HG03196 (cell line): Measurements from ENCODE around the gene RBM25.
A peak's percentile ranks its signal among the peaks of the same experiment; 100 is the strongest.
"Not testable (repeated sequence)": the region's sequence is repeated elsewhere in the genome, so short reads cannot be mapped to it uniquely, and the experiment has no call there.

Experiments
- ATAC-seq: cut with Tn5 transposase; IDR thresholded peaks from one replicate; pipeline ENCODE4 v1.9.1; 2021; ENCODE audit not compliant: unreplicated experiment

RBM25 gene

GRCh38 chr14:73058224-73058921 lies at the start of gene RBM25:
Gene RBM25, plus strand, starts transcription at chr14:73058534. Its CDS starts 13,108 bp downstream, at chr14:73071642.
- peak; percentile 97 for ATAC-seq

- not testable (repeated sequence) for ATAC-seq
Measured at GRCh38 chr14:73011189-73011588, 47.1 kb upstream of the RBM25 start.

DNA sequence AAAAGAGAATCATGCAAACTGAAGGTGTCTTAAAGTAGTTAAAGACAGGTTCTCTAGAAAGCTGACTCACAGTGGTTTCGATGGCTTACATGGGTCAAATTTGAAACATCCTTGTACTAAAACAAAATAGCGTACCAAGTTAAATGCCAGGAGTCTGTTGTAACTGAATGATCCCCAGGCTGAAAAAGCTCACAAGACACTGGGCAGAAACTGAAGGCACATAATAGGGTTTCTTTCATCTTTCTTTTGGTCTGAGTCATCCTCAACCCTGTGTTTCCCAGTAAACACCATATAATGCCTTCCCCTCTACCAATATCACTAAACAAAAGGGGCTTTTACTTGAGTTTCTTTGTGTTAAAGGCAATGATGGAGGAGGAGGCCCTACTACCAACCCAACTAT lies 44.2 kb upstream of the RBM25 start:
- peak; percentile 85 for ATAC-seq

- ATAC-seq, result not testable (repeated sequence)
Measured at GRCh38 chr14:73015552-73015951, 42.8 kb upstream of the RBM25 start.

GRCh38 chr14:73016011-73016410 lies 42.3 kb upstream of the RBM25 start:
- ATAC-seq, result not testable (repeated sequence)

GRCh38 chr14:73022051-73022450 lies 36.3 kb upstream of the RBM25 start:
- no peak for ATAC-seq

- no peak for ATAC-seq
Measured at GRCh38 chr14:73025544-73025943, 32.8 kb upstream of the RBM25 start.

- no peak for ATAC-seq
Measured at GRCh38 chr14:73026243-73026844, 32.0 kb upstream of the RBM25 start.

GRCh38 chr14:73026845-73027542 lies 31.3 kb upstream of the RBM25 start, which contains the start of gene ZFYVE1:
Gene ZFYVE1, minus strand, starts transcription at chr14:73027106. Its CDS starts 2,598 bp downstream, at chr14:73024508.
- ATAC-seq, result peak; percentile 96

DNA sequence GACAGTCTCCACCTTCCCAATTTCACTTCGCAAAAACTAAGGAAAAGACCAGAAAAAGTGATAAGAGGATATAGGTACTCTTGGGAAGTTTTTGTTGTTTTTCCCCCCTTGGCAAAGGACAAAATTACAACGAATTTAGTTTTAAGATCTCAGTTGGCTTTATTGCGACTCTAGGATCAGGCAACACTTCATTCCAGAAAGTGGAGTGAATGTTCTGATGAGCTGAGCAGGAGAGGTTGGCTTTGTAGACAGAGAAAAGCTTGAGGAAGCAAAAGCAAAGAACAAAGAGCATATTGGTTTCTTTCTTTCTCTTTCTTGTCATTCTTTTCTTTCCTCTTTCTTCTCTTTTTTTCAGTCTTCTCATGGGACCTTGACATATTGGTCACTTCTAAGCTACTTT lies 30.8 kb upstream of the RBM25 start:
- ATAC-seq, result no peak

GRCh38 chr14:73027984-73028383 lies 30.4 kb upstream of the RBM25 start:
- ATAC-seq, result no peak

- ATAC-seq, result not testable (repeated sequence)
Measured at GRCh38 chr14:73036706-73037450, 21.5 kb upstream of the RBM25 start.

DNA sequence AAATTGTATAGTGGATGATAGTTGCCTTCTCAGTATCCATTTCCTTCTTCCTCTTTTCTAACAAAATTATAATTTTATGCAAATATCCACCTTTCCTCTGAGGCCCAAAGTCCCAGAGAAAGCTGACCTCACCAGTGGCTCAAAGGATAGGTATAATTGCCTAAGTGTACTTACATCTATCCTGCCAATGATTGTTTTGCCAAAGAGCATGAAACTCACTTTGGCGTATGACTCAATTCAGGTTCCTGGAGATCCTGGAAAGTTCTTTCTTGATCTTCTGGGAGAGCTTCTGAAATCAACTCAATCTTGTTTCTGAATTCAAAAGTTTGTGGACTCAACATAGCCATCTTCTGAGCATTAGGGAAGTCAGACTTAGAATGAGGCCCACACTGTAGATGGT lies 10.5 kb upstream of the RBM25 start:
- no peak for ATAC-seq

DNA sequence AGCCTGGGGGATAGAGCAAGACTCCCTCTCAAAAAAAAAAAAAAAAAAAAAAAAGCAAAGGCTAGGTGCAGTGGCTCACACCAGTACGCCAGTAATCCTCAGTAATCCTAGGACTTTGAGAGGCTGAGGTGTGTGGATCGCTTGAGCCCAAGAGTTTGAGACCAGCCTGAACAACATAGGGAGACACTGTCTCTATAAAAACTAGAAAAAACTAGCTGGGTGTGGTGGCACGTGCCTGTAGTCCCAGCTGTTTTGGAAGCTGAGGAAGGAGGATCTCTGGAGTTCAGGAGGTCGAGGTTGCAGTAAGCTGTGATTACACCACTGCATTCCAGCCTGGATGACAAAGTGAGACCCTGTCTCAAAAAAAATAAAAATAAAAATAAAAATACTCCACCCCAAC lies 8.9 kb upstream of the RBM25 start:
- no peak for ATAC-seq

- no peak for ATAC-seq
Measured at GRCh38 chr14:73055251-73055650, 3.1 kb upstream of the RBM25 start.

- ATAC-seq, result no peak
Measured at GRCh38 chr14:73057944-73058223, 450 bp upstream of the RBM25 start.

GRCh38 chr14:73058922-73059673 lies 764 bp downstream of the RBM25 start:
- ATAC-seq, result peak; percentile 10

DNA sequence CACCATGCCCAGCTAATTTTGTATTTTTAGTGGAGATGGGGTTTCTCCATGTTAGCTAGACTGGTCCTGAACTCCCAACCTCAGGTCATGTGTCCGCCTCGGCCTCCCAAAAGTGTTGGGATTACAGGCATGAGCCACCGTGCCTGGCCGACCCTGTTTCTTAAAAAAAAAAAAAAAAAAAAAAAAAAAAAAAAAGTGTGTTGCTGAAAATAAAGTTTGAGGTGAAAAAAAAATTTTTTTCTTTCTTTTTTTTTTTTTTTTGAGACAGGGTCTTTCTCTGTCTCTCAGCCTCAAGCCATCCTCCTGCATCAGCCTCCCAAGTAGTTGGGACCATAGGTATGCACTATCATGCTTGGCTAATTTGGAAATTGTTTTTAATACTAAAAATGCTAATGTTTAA lies 11.3 kb downstream of the RBM25 start:
- ATAC-seq, result no peak

DNA sequence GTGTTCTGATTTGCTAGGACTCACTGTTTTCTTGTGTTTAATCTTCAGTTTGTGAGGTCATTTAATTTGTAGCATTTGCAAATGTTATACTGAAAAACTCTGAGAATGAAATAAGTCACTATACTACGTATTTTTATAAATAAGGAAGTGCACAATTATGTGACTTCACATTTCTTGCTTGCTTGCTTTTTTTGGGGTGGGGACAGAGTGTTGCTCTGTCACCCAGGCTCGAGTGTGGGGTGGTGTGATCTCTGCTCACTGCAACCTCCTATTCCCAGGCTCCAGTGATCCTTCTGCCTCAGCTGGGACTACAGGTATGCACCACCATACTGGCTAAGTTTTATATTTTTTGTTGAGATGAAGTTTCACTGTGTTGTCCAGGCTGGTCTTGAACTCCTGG lies 32.7 kb downstream of the RBM25 start:
- no peak for ATAC-seq

- ATAC-seq, result no peak
Measured at GRCh38 chr14:73097421-73097820, 39.1 kb downstream of the RBM25 start.

GRCh38 chr14:73100334-73100733 lies 42.0 kb downstream of the RBM25 start:
- no peak for ATAC-seq
